Neural progenitor cell (in vitro differentiated cells): Measurements from ENCODE around the gene KCTD11. TPM values are rescaled to one million over a fixed set of nuclear protein-coding genes. Genes with fewer than 3 reads are reported as not detected.

Source experiments
- DNase-seq: peaks from one replicate; pipeline ENCODE4 v3.0.0-alpha.2; 2016; ENCODE audit warnings: low spot score
- H2AFZ ChIP-seq: fragments of 200-600 bp; sonication (generic); replicated peaks from 2 replicates; pipeline ENCODE4 v1.6.1; 2016; ENCODE audit warnings: antibody characterized with exemption
- H3F3A ChIP-seq: fragments of 200-600 bp; sonication (generic); 2 replicates; pipeline ENCODE4 v1.6.1; 2016; ENCODE audit warnings: antibody characterized with exemption, low read depth
- H3K27ac ChIP-seq: fragments of 200-600 bp; sonication (generic); 2 replicates; pipeline ENCODE4 v1.5.1; 2016; ENCODE audit warnings: mild to moderate bottlenecking
- H3K27me3 ChIP-seq: fragments of 200-600 bp; sonication (generic); 2 replicates; pipeline ENCODE4 v1.6.1; 2016; ENCODE audit warnings: mild to moderate bottlenecking, moderate library complexity
- H3K36me3 ChIP-seq: fragments of 200-600 bp; sonication (generic); 2 replicates; pipeline ENCODE4 v1.5.1; 2016
- H3K4me1 ChIP-seq: fragments of 200-600 bp; sonication (generic); 2 replicates; pipeline ENCODE4 v1.6.1; 2016; ENCODE audit warnings: mixed run types
- H3K4me2 ChIP-seq: fragments of 200-600 bp; sonication (generic); 2 replicates; pipeline ENCODE4 v1.6.1; 2016
- H3K4me3 ChIP-seq: fragments of 200-600 bp; sonication (generic); 2 replicates; pipeline ENCODE4 v1.5.1; 2016
- H3K79me2 ChIP-seq: fragments of 200-600 bp; sonication (generic); 2 replicates; pipeline ENCODE4 v1.6.1; 2016; ENCODE audit warnings: low read depth
- H3K9ac ChIP-seq: fragments of 200-600 bp; sonication (generic); 2 replicates; pipeline ENCODE4 v1.6.1; 2016
- H3K9me3 ChIP-seq: fragments of 200-600 bp; sonication (generic); 2 replicates; pipeline ENCODE4 v1.5.1; 2016; ENCODE audit warnings: low read depth
- H4K20me1 ChIP-seq: fragments of 200-600 bp; sonication (generic); 2 replicates; pipeline ENCODE4 v1.6.1; 2016; ENCODE audit warnings: low read depth
- H3K27ac Mint-ChIP-seq: 3 replicates; pipeline ENCODE4 v1.8.0; 2021; ENCODE audit warnings: mixed read lengths
- H3K27me3 Mint-ChIP-seq: 2 replicates; pipeline ENCODE4 v1.8.0; 2022; ENCODE audit warnings: low read depth, mild to moderate bottlenecking, inconsistent platforms, moderate library complexity, mixed read lengths; ENCODE audit not compliant: insufficient read depth
- H3K36me3 Mint-ChIP-seq: 3 replicates; pipeline ENCODE4 v1.8.0; 2021; ENCODE audit warnings: mixed read lengths
- H3K4me1 Mint-ChIP-seq: 3 replicates; pipeline ENCODE4 v1.8.0; 2021; ENCODE audit warnings: mixed read lengths
- H3K4me3 Mint-ChIP-seq: 3 replicates; pipeline ENCODE4 v1.8.0; 2021; ENCODE audit warnings: mild to moderate bottlenecking, moderate library complexity, mixed read lengths
- H3K9me3 Mint-ChIP-seq: 3 replicates; pipeline ENCODE4 v1.8.0; 2020; ENCODE audit warnings: mixed read lengths
- EZH2 ChIP-seq: fragments of 200-600 bp; sonication (generic); IDR thresholded peaks from 2 replicates; pipeline ENCODE4 v1.6.1; 2017; ENCODE audit warnings: antibody characterized with exemption, mild to moderate bottlenecking, moderate library complexity
- EZH2phosphoT487 ChIP-seq: fragments of 200-600 bp; sonication (generic); IDR thresholded peaks from 2 replicates; pipeline ENCODE4 v1.6.1; 2017; ENCODE audit warnings: antibody characterized with exemption
- total RNA-seq: library from RNA; depleted of rRNA; stranded (reverse); fragments of >200 nt; gene quantifications from 2 replicates; pipeline ENCODE4 v1.2.3, GENCODE V29; 2015; ENCODE audit warnings: low replicate concordance
- TF ChIP-seq, protein P1 (sequence below): fragments of 200-600 bp; sonication (generic); IDR thresholded peaks from 2 replicates; pipeline ENCODE4 v1.5.1; 2017; ENCODE audit warnings: antibody characterized with exemption, mild to moderate bottlenecking

The KCTD11 gene
- total RNA-seq, 1 donor from 2014 or later: 2.7 TPM

DNA sequence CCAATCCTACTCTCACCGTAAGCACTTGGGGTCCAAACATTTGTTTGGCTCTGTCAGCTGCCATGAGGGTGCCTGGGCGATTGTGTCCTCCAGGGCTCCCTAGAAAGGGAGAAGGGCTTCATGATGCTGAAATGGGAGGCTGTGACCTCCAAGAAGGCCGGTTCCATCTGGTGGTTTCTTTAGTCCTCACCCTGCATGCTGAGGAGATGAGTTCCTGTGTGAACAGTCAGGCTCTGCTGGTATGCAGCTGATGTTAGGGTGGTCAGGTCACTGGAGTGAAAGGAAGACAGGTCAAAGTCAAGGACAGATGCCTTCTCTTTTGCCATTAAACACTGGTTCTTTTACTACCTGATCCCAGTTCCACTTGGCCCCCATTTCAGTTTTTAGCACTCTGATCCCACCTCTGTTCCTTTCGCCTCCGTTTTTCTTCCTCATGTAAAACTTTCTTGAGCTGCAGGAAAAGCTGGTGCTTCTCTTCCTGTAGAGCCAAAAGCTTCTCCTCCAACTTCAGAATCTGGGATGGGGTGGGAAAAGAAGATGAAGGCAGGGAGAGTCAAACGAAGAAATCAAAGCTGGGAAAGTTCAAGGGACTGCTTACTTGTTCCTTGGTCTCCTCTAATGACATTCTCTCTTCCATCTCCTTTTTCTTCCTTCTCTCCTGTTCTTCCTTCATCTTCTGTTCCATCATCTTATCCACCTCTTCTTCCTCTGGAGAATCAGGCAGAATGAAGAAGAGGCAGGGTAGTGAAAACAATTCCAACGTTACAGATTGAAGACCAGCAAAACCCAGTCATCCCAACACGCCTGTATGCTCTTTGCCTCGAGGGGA is 37.9 kb upstream of the KCTD11 start:
- H3K4me1 Mint-ChIP-seq: peaks cover 40% of the 10 kb centered on the region

DNA sequence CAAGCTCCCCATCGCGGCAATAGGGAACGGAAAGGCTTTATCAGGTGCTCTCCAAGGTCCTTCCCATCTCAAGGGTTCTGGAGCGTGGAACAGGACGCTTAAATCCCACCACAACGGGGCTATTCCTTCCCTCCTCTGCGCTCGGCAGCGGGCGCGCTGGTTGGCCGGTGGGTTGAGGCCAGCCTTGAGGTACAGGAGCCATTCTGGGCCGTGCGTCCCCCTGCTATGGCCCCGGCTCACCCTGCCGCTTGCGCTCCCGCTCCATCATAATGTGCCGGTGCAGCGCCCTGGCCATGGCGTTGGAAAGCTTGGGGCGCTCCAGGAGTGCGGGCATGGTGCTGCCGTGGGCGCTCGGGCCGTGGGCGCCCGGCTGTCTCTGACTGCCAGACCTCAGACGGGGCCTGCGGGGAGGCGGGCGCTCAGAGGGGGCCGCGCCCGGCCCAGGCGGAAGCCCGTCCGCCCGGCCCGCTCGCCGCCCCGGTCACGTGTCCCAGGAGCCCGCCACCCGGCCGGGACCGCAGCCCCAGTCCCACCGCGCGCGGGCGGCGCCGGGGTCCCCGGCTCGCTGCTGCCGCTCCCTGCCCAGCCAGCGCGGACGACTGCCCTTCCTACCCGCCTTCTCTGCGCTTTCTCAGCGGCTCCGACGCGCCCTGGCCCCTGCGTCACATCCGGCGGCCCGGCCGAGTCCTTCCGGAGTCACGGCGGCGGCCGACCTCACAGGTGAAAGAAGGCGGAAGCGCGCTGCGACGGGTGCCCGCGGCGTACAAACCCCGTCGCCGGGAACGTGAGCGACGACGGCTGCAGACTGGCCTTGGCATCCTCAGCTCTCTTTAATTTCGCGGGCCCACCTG is 37.0 kb upstream of the KCTD11 start, which contains the start of gene GPS2:
Gene GPS2 (minus strand): TSS at position 642 of the 851 bp plus-strand sequence. CDS start 308 bp downstream, at position 334.
- Histone ChIP-seq H3F3A (peaks cover 62% of the 10 kb centered on the region), H4K20me1 (peaks cover 42% of the 10 kb centered on the region), H3K9me3 (no peaks in the 10 kb centered on the region), H3K4me3 (peak within 1 kb of the TSS; percentile 92), H3K79me2 (peaks cover 37% of the 10 kb centered on the region), H3K36me3 (peaks cover 4% of the 10 kb centered on the region), H2AFZ (peak within 1 kb of the TSS; percentile 58), H3K4me1 (peaks cover 6% of the 10 kb centered on the region), H3K27me3 (no peaks in the 10 kb centered on the region), H3K27ac (peak within 1 kb of the TSS; percentile 74), H3K4me2 (peak within 1 kb of the TSS; percentile 97), H3K9ac (peak within 1 kb of the TSS; percentile 61)
- H3K27ac Mint-ChIP-seq: no peak within 1 kb of the TSS
- peak; percentile 95 for DNase-seq
- peaks cover 35% of the 10 kb centered on the region for H3K36me3 Mint-ChIP-seq
- peak within 1 kb of the TSS; percentile 89 for H3K4me3 Mint-ChIP-seq
- TF ChIP-seq EZH2 (no peak), EZH2phosphoT487 (no peak)
- TF ChIP-seq, protein P1, sequence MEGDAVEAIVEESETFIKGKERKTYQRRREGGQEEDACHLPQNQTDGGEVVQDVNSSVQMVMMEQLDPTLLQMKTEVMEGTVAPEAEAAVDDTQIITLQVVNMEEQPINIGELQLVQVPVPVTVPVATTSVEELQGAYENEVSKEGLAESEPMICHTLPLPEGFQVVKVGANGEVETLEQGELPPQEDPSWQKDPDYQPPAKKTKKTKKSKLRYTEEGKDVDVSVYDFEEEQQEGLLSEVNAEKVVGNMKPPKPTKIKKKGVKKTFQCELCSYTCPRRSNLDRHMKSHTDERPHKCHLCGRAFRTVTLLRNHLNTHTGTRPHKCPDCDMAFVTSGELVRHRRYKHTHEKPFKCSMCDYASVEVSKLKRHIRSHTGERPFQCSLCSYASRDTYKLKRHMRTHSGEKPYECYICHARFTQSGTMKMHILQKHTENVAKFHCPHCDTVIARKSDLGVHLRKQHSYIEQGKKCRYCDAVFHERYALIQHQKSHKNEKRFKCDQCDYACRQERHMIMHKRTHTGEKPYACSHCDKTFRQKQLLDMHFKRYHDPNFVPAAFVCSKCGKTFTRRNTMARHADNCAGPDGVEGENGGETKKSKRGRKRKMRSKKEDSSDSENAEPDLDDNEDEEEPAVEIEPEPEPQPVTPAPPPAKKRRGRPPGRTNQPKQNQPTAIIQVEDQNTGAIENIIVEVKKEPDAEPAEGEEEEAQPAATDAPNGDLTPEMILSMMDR: no peak
- H3K4me1 Mint-ChIP-seq: peaks cover 31% of the 10 kb centered on the region
- H3K27me3 Mint-ChIP-seq: peaks cover 9% of the 10 kb centered on the region
- no peaks in the 10 kb centered on the region for H3K9me3 Mint-ChIP-seq

More for the DNA sequence above, 37.9 kb upstream of the KCTD11 start:
- Histone ChIP-seq H3K27me3 (no peaks in the 10 kb centered on the region), H3K9ac (peak overlapping the region; percentile 61), H3K79me2 (peaks cover 46% of the 10 kb centered on the region), H3K4me1 (peaks cover 11% of the 10 kb centered on the region), H3K36me3 (peaks cover 4% of the 10 kb centered on the region), H4K20me1 (peaks cover 51% of the 10 kb centered on the region), H2AFZ (no peak overlapping the region), H3K4me2 (peak overlapping the region; percentile 97), H3F3A (peaks cover 71% of the 10 kb centered on the region), H3K9me3 (no peaks in the 10 kb centered on the region), H3K4me3 (peak overlapping the region; percentile 92), H3K27ac (peak overlapping the region; percentile 74)
- no peak for DNase-seq
- H3K27ac Mint-ChIP-seq: no peak overlapping the region
- peak overlapping the region; percentile 89 for H3K4me3 Mint-ChIP-seq
- H3K27me3 Mint-ChIP-seq: peaks cover 9% of the 10 kb centered on the region
- TF ChIP-seq EZH2phosphoT487 (no peak), EZH2 (no peak)
- TF ChIP-seq, protein P1: no peak
- H3K36me3 Mint-ChIP-seq: peaks cover 38% of the 10 kb centered on the region
- H3K9me3 Mint-ChIP-seq: no peaks in the 10 kb centered on the region

GRCh38 chr17:7315570-7316235 is 36.3 kb upstream of the KCTD11 start:
- no peak overlapping the region for H3K27ac Mint-ChIP-seq
- Histone ChIP-seq H3K27ac (peak overlapping the region; percentile 74), H3K9ac (peak overlapping the region; percentile 61), H3K79me2 (peaks cover 30% of the 10 kb centered on the region), H4K20me1 (peaks cover 35% of the 10 kb centered on the region), H3K27me3 (no peaks in the 10 kb centered on the region), H3K4me1 (peaks cover 6% of the 10 kb centered on the region), H3K4me2 (peak overlapping the region; percentile 97), H3K9me3 (no peaks in the 10 kb centered on the region), H3F3A (peaks cover 55% of the 10 kb centered on the region), H3K4me3 (peak overlapping the region; percentile 92), H3K36me3 (peaks cover 3% of the 10 kb centered on the region), H2AFZ (peak overlapping the region; percentile 58)
- H3K4me1 Mint-ChIP-seq: peaks cover 27% of the 10 kb centered on the region
- H3K4me3 Mint-ChIP-seq: peak overlapping the region; percentile 84
- no peak for DNase-seq
- peaks cover 9% of the 10 kb centered on the region for H3K27me3 Mint-ChIP-seq
- H3K9me3 Mint-ChIP-seq: no peaks in the 10 kb centered on the region
- peaks cover 27% of the 10 kb centered on the region for H3K36me3 Mint-ChIP-seq
- TF ChIP-seq, protein P1: no peak
- no peak for TF ChIP-seq EZH2phosphoT487
- TF ChIP-seq EZH2: no peak
